Liver (tissue), 9 donors: ENCODE measurements around the gene DPP6. TPM values are rescaled to one million over a fixed set of nuclear protein-coding genes. Genes with fewer than 3 reads are reported as not detected.

Source experiments
- DNase-seq: peaks from one replicate; pipeline ENCODE4 v3.0.0-alpha.2; 2017; ENCODE audit warnings: low spot score
- H3K27ac ChIP-seq, 2 donors: one replicate each; pipeline ENCODE4 v1.7.0; 2013; ENCODE audit warnings: inconsistent platforms in 2 of 2, low read length in 2 of 2, control low read depth in 1 of 2, low read depth in 1 of 2, mild to moderate bottlenecking in 1 of 2
- H3K27me3 ChIP-seq, 4 donors: one replicate each; pipeline versions ENCODE4 v1.6.1 to v1.7.0; 2013; ENCODE audit warnings: low read length in 3 of 4, inconsistent platforms in 1 of 4, mild to moderate bottlenecking in 1 of 4, moderate library complexity in 1 of 4; ENCODE audit not compliant: control insufficient read depth in 4 of 4, insufficient read depth in 4 of 4
- H3K36me3 ChIP-seq, 4 donors: one replicate each; pipeline versions ENCODE4 v1.6.1 to v1.7.0; 2013; ENCODE audit warnings: low read length in 3 of 4, mild to moderate bottlenecking in 3 of 4, low read depth in 1 of 4, moderate library complexity in 1 of 4; ENCODE audit not compliant: control insufficient read depth in 4 of 4, insufficient read depth in 3 of 4
- H3K4me1 ChIP-seq, 4 donors: one replicate each; pipeline versions ENCODE4 v1.6.1 to v1.7.0; 2013; ENCODE audit warnings: low read length in 3 of 4, mild to moderate bottlenecking in 3 of 4, moderate library complexity in 1 of 4; ENCODE audit not compliant: control insufficient read depth in 4 of 4, insufficient read depth in 4 of 4
- H3K4me3 ChIP-seq, 3 donors: one replicate each; pipeline versions ENCODE4 v1.6.1 to v1.7.0; 2013; ENCODE audit warnings: low read length in 3 of 3, control low read depth in 1 of 3, low read depth in 1 of 3, mild to moderate bottlenecking in 1 of 3
- H3K9ac ChIP-seq, 2 donors: one replicate each; pipeline ENCODE4 v1.7.0; 2013; ENCODE audit warnings: low read length in 2 of 2, mild to moderate bottlenecking in 2 of 2, moderate library complexity in 2 of 2, control low read depth in 1 of 2, low read depth in 1 of 2
- H3K9me3 ChIP-seq, 4 donors: one replicate each; pipeline versions ENCODE4 v1.6.1 to v1.7.0; 2013; ENCODE audit warnings: low read length in 3 of 4; ENCODE audit not compliant: control insufficient read depth in 4 of 4
- EGR1 ChIP-seq, 2 donors: IDR thresholded peaks; 2 replicates each; pipeline ENCODE4 v1.6.1; 2016 to 2018; ENCODE audit warnings: antibody characterized with exemption in 2 of 2, low read depth in 2 of 2
- FOXA2 ChIP-seq: IDR thresholded peaks from 2 replicates; pipeline ENCODE4 v1.6.1; 2016; ENCODE audit warnings: antibody characterized with exemption
- GABPA ChIP-seq, 2 donors: IDR thresholded peaks in 1 of 2; conservative IDR thresholded peaks in 1 of 2; 2 replicates each; pipeline ENCODE4 v1.6.1; 2016; ENCODE audit warnings: antibody characterized with exemption in 2 of 2, mild to moderate bottlenecking in 1 of 2, moderate library complexity in 1 of 2
- HNF4A ChIP-seq, 2 donors: conservative IDR thresholded peaks; 2 replicates each; pipeline ENCODE4 v1.6.1; 2016; ENCODE audit warnings: antibody characterized with exemption in 2 of 2, mild to moderate bottlenecking in 2 of 2
- HNF4G ChIP-seq: IDR thresholded peaks from 2 replicates; pipeline ENCODE4 v1.6.1; 2016; ENCODE audit warnings: antibody characterized with exemption
- NR2F2 ChIP-seq: IDR thresholded peaks from 2 replicates; pipeline ENCODE4 v1.6.1; 2016; ENCODE audit warnings: antibody characterized with exemption
- RAD21 ChIP-seq, 2 donors: IDR thresholded peaks; 2 replicates each; pipeline ENCODE4 v1.6.1; 2016; ENCODE audit warnings: antibody characterized with exemption in 2 of 2, mild to moderate bottlenecking in 2 of 2
- REST ChIP-seq: IDR thresholded peaks from 2 replicates; pipeline ENCODE4 v1.6.1; 2016; ENCODE audit warnings: antibody characterized with exemption, mild to moderate bottlenecking
- RXRA ChIP-seq, 2 donors: IDR thresholded peaks; 2 replicates each; pipeline ENCODE4 v1.6.1; 2017 to 2018; ENCODE audit warnings: antibody characterized with exemption in 2 of 2, mild to moderate bottlenecking in 1 of 2
- SP1 ChIP-seq: IDR thresholded peaks from 2 replicates; pipeline ENCODE4 v1.6.1; 2018; ENCODE audit warnings: antibody characterized with exemption, mild to moderate bottlenecking
- TAF1 ChIP-seq: conservative IDR thresholded peaks from 2 replicates; pipeline ENCODE4 v1.6.1; 2016; ENCODE audit warnings: antibody characterized with exemption, mild to moderate bottlenecking
- WGBS: extraction: QIAGEN DNeasy Blood & Tissue Kit; methylation state at CpG from one replicate; pipeline ENCODE4 v1.1.7; 2013; 5-methylcytosine and 5-hydroxymethylcytosine counted together
- polyA plus RNA-seq, 2 donors: library from polyadenylated mRNA; stranded (reverse) in 1 of 2; unstranded in 1 of 2; fragments of 200-250 nt in 1 of 2; fragments of >200 nt in 1 of 2; fragmentation: Nextera tagmentation in 1 of 2; extraction: Ambion mirVana in 1 of 2; gene quantifications; one replicate each; pipeline versions ENCODE4 v1.2.1 to v1.2.3, GENCODE V29; 2013 to 2015
- total RNA-seq, 2 donors: library from RNA; depleted of rRNA; stranded (reverse); fragments of >200 nt; gene quantifications; one replicate each; pipeline ENCODE4 v1.2.3, GENCODE V29; 2014
- TF ChIP-seq, protein P1 (sequence below): IDR thresholded peaks from 2 replicates; pipeline ENCODE4 v1.6.1; 2016; ENCODE audit warnings: antibody characterized with exemption
- TF ChIP-seq, protein P2 (sequence below): IDR thresholded peaks from 2 replicates; pipeline ENCODE4 v1.6.1; 2016; ENCODE audit warnings: antibody characterized with exemption
- TF ChIP-seq, protein P3 (sequence below): IDR thresholded peaks from 2 replicates; pipeline ENCODE4 v1.6.1; 2016; ENCODE audit warnings: antibody characterized with exemption
- donor health status: healthy.
- donor health status: healthy.
- donor health status: healthy.
- donor health status: healthy.
- donor health status: healthy.

Gene DPP6
- total and polyA plus RNA-seq, 4 donors: 0.01 TPM; not detected in 3

- H3K9ac ChIP-seq: no peak overlapping the region
- no peak overlapping the region for H3K27ac ChIP-seq
- peaks cover 0 to 7% (median 0%) of the 10 kb centered on the region in 4 donors for H3K4me1 ChIP-seq
- peaks cover 0 to 2% (median 0%) of the 10 kb centered on the region in 4 donors for H3K27me3 ChIP-seq
- no peaks in the 10 kb centered on the region for H3K36me3 ChIP-seq
- 43% methylated on average over 18 of the region's 18 CpGs for WGBS
- TF ChIP-seq GABPA (IDR thresholded peaks at IDR 0.05 in 1 of 2, conservative IDR thresholded peaks at IDR 0.05 in 1 of 2) (no peak), SP1 (no peak), RXRA (IDR thresholded peaks at IDR 0.05) (no peak), NR2F2 (no peak)
- TF ChIP-seq, protein P1, sequence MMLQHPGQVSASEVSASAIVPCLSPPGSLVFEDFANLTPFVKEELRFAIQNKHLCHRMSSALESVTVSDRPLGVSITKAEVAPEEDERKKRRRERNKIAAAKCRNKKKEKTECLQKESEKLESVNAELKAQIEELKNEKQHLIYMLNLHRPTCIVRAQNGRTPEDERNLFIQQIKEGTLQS: no peak
- H3K9me3 ChIP-seq: no peaks in the 10 kb centered on the region
- no peak for DNase-seq
- H3K4me3 ChIP-seq: no peak overlapping the region
These were observed 789.6 kb downstream of the DPP6 start for GRCh38 chr7:154841731-154842331.

GRCh38 chr7:154842591-154842990 is 790.4 kb downstream of the DPP6 start:
- no peak overlapping the region for H3K27ac ChIP-seq
- TF ChIP-seq FOXA2: no peak
- TF ChIP-seq RAD21 (IDR thresholded peaks at IDR 0.05): no peak
- TF ChIP-seq NR2F2: no peak
- no peak for TF ChIP-seq REST
- TF ChIP-seq, protein P1: no peak
- no peak for TF ChIP-seq EGR1 (IDR thresholded peaks at IDR 0.05; ENCODE audit: low read depth in 2 of 2)
- H3K9ac ChIP-seq: no peak overlapping the region
- H3K4me3 ChIP-seq: no peak overlapping the region
- H3K9me3 ChIP-seq: no peaks in the 10 kb centered on the region
- DNase-seq: no peak
- peaks cover 0 to 7% (median 0%) of the 10 kb centered on the region in 4 donors for H3K4me1 ChIP-seq
- WGBS: 35% methylated on average over 6 of the region's 6 CpGs
- H3K27me3 ChIP-seq: peaks cover 0 to 2% (median 0%) of the 10 kb centered on the region in 4 donors
- H3K36me3 ChIP-seq: no peaks in the 10 kb centered on the region

DNA sequence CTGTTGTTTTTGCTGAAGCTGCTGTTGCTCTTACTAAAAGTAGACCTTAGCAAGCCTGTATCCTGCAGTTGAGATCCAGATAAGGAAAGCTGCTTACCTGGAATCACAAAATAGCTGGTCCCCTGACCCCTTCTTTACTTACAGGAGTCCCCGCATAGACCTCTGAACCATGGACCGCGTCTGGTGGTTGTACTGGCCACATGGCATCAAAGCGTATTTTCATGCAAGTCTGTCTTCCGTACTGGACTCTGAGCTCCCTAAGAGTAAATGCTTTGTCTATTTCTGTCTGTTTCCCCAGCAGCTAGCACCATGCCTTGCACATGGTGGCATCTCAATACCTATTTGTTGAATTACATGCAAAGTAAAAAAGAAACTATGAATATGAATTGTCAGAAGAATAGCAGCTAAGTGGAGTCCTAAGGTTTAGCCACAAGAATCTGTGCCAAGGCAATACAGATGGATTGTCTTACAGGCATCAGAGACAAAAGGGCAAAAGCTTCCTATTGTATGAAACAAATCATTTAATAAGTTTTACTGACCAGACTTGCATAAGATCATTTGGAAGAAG is 791.6 kb downstream of the DPP6 start:
- Histone ChIP-seq H3K4me1 (peaks cover 0 to 7% (median 0%) of the 10 kb centered on the region in 4 donors), H3K36me3 (no peaks in the 10 kb centered on the region), H3K4me3 (no peak overlapping the region), H3K9ac (no peak overlapping the region), H3K27me3 (peaks cover 0 to 2% (median 0%) of the 10 kb centered on the region in 4 donors), H3K27ac (no peak overlapping the region), H3K9me3 (no peaks in the 10 kb centered on the region)
- WGBS: 86% methylated on average over 5 of the region's 5 CpGs
- no peak for DNase-seq
- TF ChIP-seq EGR1 (IDR thresholded peaks at IDR 0.05; ENCODE audit: low read depth in 2 of 2): no peak
- no peak for TF ChIP-seq HNF4A (conservative IDR thresholded peaks at IDR 0.05)
- TF ChIP-seq TAF1: no peak
- no peak for TF ChIP-seq REST
- TF ChIP-seq, protein P2, sequence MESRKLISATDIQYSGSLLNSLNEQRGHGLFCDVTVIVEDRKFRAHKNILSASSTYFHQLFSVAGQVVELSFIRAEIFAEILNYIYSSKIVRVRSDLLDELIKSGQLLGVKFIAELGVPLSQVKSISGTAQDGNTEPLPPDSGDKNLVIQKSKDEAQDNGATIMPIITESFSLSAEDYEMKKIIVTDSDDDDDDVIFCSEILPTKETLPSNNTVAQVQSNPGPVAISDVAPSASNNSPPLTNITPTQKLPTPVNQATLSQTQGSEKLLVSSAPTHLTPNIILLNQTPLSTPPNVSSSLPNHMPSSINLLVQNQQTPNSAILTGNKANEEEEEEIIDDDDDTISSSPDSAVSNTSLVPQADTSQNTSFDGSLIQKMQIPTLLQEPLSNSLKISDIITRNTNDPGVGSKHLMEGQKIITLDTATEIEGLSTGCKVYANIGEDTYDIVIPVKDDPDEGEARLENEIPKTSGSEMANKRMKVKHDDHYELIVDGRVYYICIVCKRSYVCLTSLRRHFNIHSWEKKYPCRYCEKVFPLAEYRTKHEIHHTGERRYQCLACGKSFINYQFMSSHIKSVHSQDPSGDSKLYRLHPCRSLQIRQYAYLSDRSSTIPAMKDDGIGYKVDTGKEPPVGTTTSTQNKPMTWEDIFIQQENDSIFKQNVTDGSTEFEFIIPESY: no peak
- TF ChIP-seq, protein P1: no peak
- TF ChIP-seq GABPA (IDR thresholded peaks at IDR 0.05 in 1 of 2, conservative IDR thresholded peaks at IDR 0.05 in 1 of 2): no peak
- TF ChIP-seq FOXA2: no peak
- no peak for TF ChIP-seq HNF4G
- TF ChIP-seq, protein P3, sequence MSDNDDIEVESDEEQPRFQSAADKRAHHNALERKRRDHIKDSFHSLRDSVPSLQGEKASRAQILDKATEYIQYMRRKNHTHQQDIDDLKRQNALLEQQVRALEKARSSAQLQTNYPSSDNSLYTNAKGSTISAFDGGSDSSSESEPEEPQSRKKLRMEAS: no peak
